B cell (primary cell): ENCODE measurements around the gene SEL1L2. TPM values are rescaled to one million over a fixed set of nuclear protein-coding genes. Genes with fewer than 3 reads are reported as not detected.

Experiments used
- ATAC-seq: fragments of 200-7000 bp; cut with Tn5 transposase; one replicate; pipeline ENCODE4 v1.10.0; 2021; ENCODE audit warnings: low read depth, mild to moderate bottlenecking, moderate number of reproducible peaks, moderate library complexity
- CTCF ChIA-PET: fragments of 350-600 bp; sonication (Branson Sonifier 250); formaldehyde crosslinking; loops from one replicate; lab custom pipeline; 2021; ENCODE audit warnings: antibody characterized with exemption, inconsistent platforms; lab: Charles Lee
- POLR2A ChIA-PET: fragments of 350-600 bp; sonication (Branson Sonifier 250); formaldehyde crosslinking; loops from one replicate; lab custom pipeline; 2021; ENCODE audit warnings: antibody characterized with exemption; lab: Charles Lee
- DNase-seq: peaks from one replicate; pipeline ENCODE4 v3.0.0; 2013
- H2AFZ ChIP-seq: 2 replicates; pipeline ENCODE4 v1.6.1; 2012; ENCODE audit warnings: mild to moderate bottlenecking, low read depth, low read length; ENCODE audit not compliant: insufficient read depth, poor library complexity, severe bottlenecking
- H3K27ac ChIP-seq, 2 donors: 1 replicate in 1 of 2; 2 replicates in 1 of 2; pipeline ENCODE4 v1.5.1; 2012 to 2013; ENCODE audit warnings: low read length in 2 of 2, mild to moderate bottlenecking in 2 of 2, moderate library complexity in 1 of 2
- H3K27me3 ChIP-seq, 4 experiments: fragments of 200-600 bp in 1 of 4; sonication (generic) in 1 of 4; replicated peaks in 1 of 4; 1 replicate in 2 of 4; 2 replicates in 2 of 4; pipeline versions ENCODE4 v1.6.1 to v1.7.0; 2013 to 2016; ENCODE audit warnings: low read length in 3 of 4, mild to moderate bottlenecking in 2 of 4, mixed read lengths in 1 of 4, moderate library complexity in 1 of 4; ENCODE audit not compliant: insufficient read depth in 4 of 4, control insufficient read depth in 3 of 4; ENCODE audit errors: control extremely low read depth in 1 of 4
- H3K36me3 ChIP-seq, 2 experiments: replicated peaks in 1 of 2; 1 replicate in 1 of 2; 2 replicates in 1 of 2; pipeline versions ENCODE4 v1.6.1 to v1.7.1; 2013; ENCODE audit warnings: low read length in 1 of 2; ENCODE audit not compliant: insufficient read depth in 2 of 2, control insufficient read depth in 1 of 2; ENCODE audit errors: control extremely low read depth in 1 of 2, extremely low read depth in 1 of 2
- H3K4me1 ChIP-seq, 2 donors: fragments of 200-600 bp in 1 of 2; sonication (generic) in 1 of 2; 1 replicate in 1 of 2; 2 replicates in 1 of 2; pipeline versions ENCODE4 v1.5.1 to v1.6.1; 2013 to 2017; ENCODE audit warnings: low read length in 2 of 2; ENCODE audit not compliant: control insufficient read depth in 2 of 2, insufficient read depth in 2 of 2
- H3K4me2 ChIP-seq: replicated peaks from 2 replicates; pipeline ENCODE3; 2012; ENCODE audit warnings: mild to moderate bottlenecking, low read depth, low read length; ENCODE audit not compliant: poor library complexity, severe bottlenecking
- H3K4me3 ChIP-seq, 5 experiments: fragments of 200-600 bp in 1 of 5; sonication (generic) in 1 of 5; 1 replicate in 3 of 5; 2 replicates in 2 of 5; pipeline versions ENCODE4 v1.5.1 to v1.7.0; 2011 to 2016; ENCODE audit warnings: low read length in 4 of 5, mild to moderate bottlenecking in 4 of 5, low read depth in 2 of 5, control low read depth in 1 of 5, moderate library complexity in 1 of 5; ENCODE audit not compliant: insufficient read depth in 1 of 5; ENCODE audit errors: control extremely low read depth in 1 of 5, extremely low read depth in 1 of 5
- H3K79me2 ChIP-seq: fragments of 200-600 bp; sonication (generic); one replicate; pipeline ENCODE4 v1.6.0; 2016; ENCODE audit warnings: low read length; ENCODE audit not compliant: control insufficient read depth, insufficient read depth
- H3K9ac ChIP-seq: fragments of 200-600 bp; sonication (generic); 2 replicates; pipeline ENCODE4 v1.6.1; 2017; ENCODE audit warnings: mild to moderate bottlenecking, low read length, moderate library complexity
- H3K9me3 ChIP-seq, 3 donors: one replicate each; pipeline versions ENCODE4 v1.6.1 to v1.7.1; 2013; ENCODE audit warnings: low read length in 2 of 3; ENCODE audit not compliant: control insufficient read depth in 2 of 3, insufficient read depth in 1 of 3; ENCODE audit errors: control extremely low read depth in 1 of 3
- H4K20me1 ChIP-seq: 2 replicates; pipeline ENCODE4 v1.6.0; 2012; ENCODE audit warnings: mild to moderate bottlenecking, low read length; ENCODE audit not compliant: insufficient read depth, control insufficient read depth, poor library complexity, severe bottlenecking
- H3K27ac Mint-ChIP-seq: one replicate; pipeline ENCODE4 v1.8.0; 2021; ENCODE audit warnings: mixed read lengths
- H3K27me3 Mint-ChIP-seq: one replicate; pipeline ENCODE4 v1.8.0; 2021; ENCODE audit warnings: mixed read lengths
- H3K4me1 Mint-ChIP-seq: one replicate; pipeline ENCODE4 v1.8.0; 2021; ENCODE audit warnings: mixed read lengths
- H3K4me3 Mint-ChIP-seq: one replicate; pipeline ENCODE4 v1.8.0; 2021; ENCODE audit warnings: mixed read lengths
- H3K9me3 Mint-ChIP-seq: one replicate; pipeline ENCODE4 v1.8.0; 2022; ENCODE audit warnings: mixed read lengths; ENCODE audit not compliant: insufficient read depth
- EZH2 ChIP-seq: IDR thresholded peaks from 2 replicates; pipeline ENCODE4 v1.6.1; 2012; ENCODE audit warnings: borderline replicate concordance, low read depth, mild to moderate bottlenecking, moderate library complexity, low read length; ENCODE audit not compliant: insufficient read depth, poor library complexity, severe bottlenecking
- WGBS: methylation state at CpG from one replicate; pipeline ENCODE4 v1.1.5; 2013; ENCODE audit warnings: missing lambda C conversion rate; ENCODE audit not compliant: insufficient coverage; 5-methylcytosine and 5-hydroxymethylcytosine counted together
- intact Hi-C: fragments of 100-400 bp; cut with micrococcal nuclease; formaldehyde crosslinking; loops from one replicate; pipeline ENCODE4 v1.10.0; 2022
- polyA plus RNA-seq: library from polyadenylated mRNA; depleted of rRNA; stranded (reverse); fragments of >200 nt; gene quantifications from 2 replicates; pipeline ENCODE4 v1.2.3, GENCODE V29; 2012
- total RNA-seq, 2 donors: library from RNA; stranded (reverse); fragments of 120-200 nt in 1 of 2; gene quantifications; 1 replicate in 1 of 2; 2 replicates in 1 of 2; pipeline versions ENCODE4 v1.2.3 to v1.2.4, GENCODE V29; 2013 to 2022
- TF ChIP-seq, protein P1 (sequence below): fragments of 200-600 bp; IDR thresholded peaks from one replicate; pipeline ENCODE4 v1.8.0; 2022; ENCODE audit warnings: antibody characterized with exemption, mild to moderate bottlenecking

Gene SEL1L2
- total and polyA plus RNA-seq, 2 donors (not counting 1 experiment from before 2014, with no cell fraction given), result not detected

GRCh38 chr20:13809855-13810254 is 180.6 kb downstream of the SEL1L2 start:
- CTCF ChIA-PET, result interaction anchor here (0.9 to 1.4 kb wide), 2 partner anchors 9 to 10 kb away, joined by 3 read pairs; no protein-coding TSS in a partner anchor
- Histone ChIP-seq H3K27ac (no peak overlapping the region), H3K36me3 (peaks cover 28 to 67% of the 10 kb centered on the region in 2 experiments), H3K9me3 (no peaks in the 10 kb centered on the region), H2AFZ (no peak overlapping the region), H4K20me1 (no peaks in the 10 kb centered on the region), H3K9ac (no peak overlapping the region), H3K27me3 (no peaks in the 10 kb centered on the region), H3K4me2 (no peak overlapping the region), H3K4me3 (no peak overlapping the region), H3K79me2 (no peaks in the 10 kb centered on the region), H3K4me1 (no peaks in the 10 kb centered on the region)
- POLR2A ChIA-PET, result no interaction called here
- TF ChIP-seq, protein P1, sequence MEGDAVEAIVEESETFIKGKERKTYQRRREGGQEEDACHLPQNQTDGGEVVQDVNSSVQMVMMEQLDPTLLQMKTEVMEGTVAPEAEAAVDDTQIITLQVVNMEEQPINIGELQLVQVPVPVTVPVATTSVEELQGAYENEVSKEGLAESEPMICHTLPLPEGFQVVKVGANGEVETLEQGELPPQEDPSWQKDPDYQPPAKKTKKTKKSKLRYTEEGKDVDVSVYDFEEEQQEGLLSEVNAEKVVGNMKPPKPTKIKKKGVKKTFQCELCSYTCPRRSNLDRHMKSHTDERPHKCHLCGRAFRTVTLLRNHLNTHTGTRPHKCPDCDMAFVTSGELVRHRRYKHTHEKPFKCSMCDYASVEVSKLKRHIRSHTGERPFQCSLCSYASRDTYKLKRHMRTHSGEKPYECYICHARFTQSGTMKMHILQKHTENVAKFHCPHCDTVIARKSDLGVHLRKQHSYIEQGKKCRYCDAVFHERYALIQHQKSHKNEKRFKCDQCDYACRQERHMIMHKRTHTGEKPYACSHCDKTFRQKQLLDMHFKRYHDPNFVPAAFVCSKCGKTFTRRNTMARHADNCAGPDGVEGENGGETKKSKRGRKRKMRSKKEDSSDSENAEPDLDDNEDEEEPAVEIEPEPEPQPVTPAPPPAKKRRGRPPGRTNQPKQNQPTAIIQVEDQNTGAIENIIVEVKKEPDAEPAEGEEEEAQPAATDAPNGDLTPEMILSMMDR, result no peak
- TF ChIP-seq EZH2, result no peak
- ATAC-seq (no peak), DNase-seq (no peak)
- no peaks in the 10 kb centered on the region for H3K27me3 Mint-ChIP-seq
- H3K4me1 Mint-ChIP-seq, result no peaks in the 10 kb centered on the region
- intact Hi-C loops, result no loop called here
- no peaks in the 10 kb centered on the region for H3K9me3 Mint-ChIP-seq
- H3K4me3 Mint-ChIP-seq, result no peak overlapping the region
- no peak overlapping the region for H3K27ac Mint-ChIP-seq
- WGBS, result 96% methylated on average over 3 of the region's 3 CpGs

- no peak overlapping the region for H3K4me3 ChIP-seq
- ATAC-seq (no peak), DNase-seq (no peak)
- CTCF ChIA-PET, result interaction anchor here (0.9 kb wide), 1 partner anchor 11 kb away, joined by 3 read pairs; no protein-coding TSS in a partner anchor
- intact Hi-C loops, result no loop called here
- no peaks in the 10 kb centered on the region for H3K4me1 ChIP-seq
- POLR2A ChIA-PET, result no interaction called here
- TF ChIP-seq EZH2, result no peak
- TF ChIP-seq, protein P1, result no peak
- no peaks in the 10 kb centered on the region for H3K9me3 ChIP-seq
- H3K79me2 ChIP-seq, result no peaks in the 10 kb centered on the region
- H3K27ac ChIP-seq, result no peak overlapping the region
- H3K9me3 Mint-ChIP-seq, result no peaks in the 10 kb centered on the region
- H3K4me3 Mint-ChIP-seq, result no peak overlapping the region
- H3K4me2 ChIP-seq, result no peak overlapping the region
- H3K27me3 Mint-ChIP-seq, result no peaks in the 10 kb centered on the region
- H4K20me1 ChIP-seq, result no peaks in the 10 kb centered on the region
- H2AFZ ChIP-seq, result no peak overlapping the region
- H3K27ac Mint-ChIP-seq, result no peak overlapping the region
- no peaks in the 10 kb centered on the region for H3K27me3 ChIP-seq
- WGBS, result 75% methylated on average over 2 of the region's 2 CpGs
- H3K9ac ChIP-seq, result no peak overlapping the region
- H3K4me1 Mint-ChIP-seq, result no peaks in the 10 kb centered on the region
- H3K36me3 ChIP-seq, result peaks cover 26 to 67% of the 10 kb centered on the region in 2 experiments
Measured at GRCh38 chr20:13809373-13809772, 181.0 kb downstream of the SEL1L2 start.
